Mucosa of rectum (tissue), 2 donors: ENCODE measurements around the gene NEGR1.

Source experiments
- H3K27ac ChIP-seq, 2 donors: one replicate each; pipeline ENCODE4 v1.7.0; 2013; ENCODE audit warnings: inconsistent platforms in 2 of 2, low read depth in 2 of 2, low read length in 2 of 2
- H3K27me3 ChIP-seq, 2 donors: one replicate each; pipeline ENCODE4 v1.7.0; 2013; ENCODE audit warnings: low read length in 2 of 2; ENCODE audit not compliant: control insufficient read depth in 2 of 2, insufficient read depth in 2 of 2
- H3K36me3 ChIP-seq, 2 donors: one replicate each; pipeline ENCODE4 v1.7.0; 2013; ENCODE audit warnings: low read length in 2 of 2; ENCODE audit not compliant: control insufficient read depth in 2 of 2, insufficient read depth in 2 of 2
- H3K4me1 ChIP-seq, 2 donors: one replicate each; pipeline ENCODE4 v1.7.0; 2013; ENCODE audit warnings: low read length in 2 of 2, mild to moderate bottlenecking in 1 of 2; ENCODE audit not compliant: control insufficient read depth in 2 of 2, insufficient read depth in 2 of 2
- H3K4me3 ChIP-seq, 2 donors: one replicate each; pipeline ENCODE4 v1.7.0; 2013; ENCODE audit warnings: low read length in 2 of 2
- H3K9ac ChIP-seq, 2 donors: one replicate each; pipeline ENCODE4 v1.7.0; 2013; ENCODE audit warnings: low read length in 2 of 2, low read depth in 1 of 2, mild to moderate bottlenecking in 1 of 2
- H3K9me3 ChIP-seq, 2 donors: one replicate each; pipeline ENCODE4 v1.7.0; 2013; ENCODE audit warnings: low read length in 2 of 2; ENCODE audit not compliant: control insufficient read depth in 2 of 2
- donor health status: healthy.
- donor health status: Normal muscosa, but diverticular disease.

The NEGR1 gene

GRCh38 chr1:71785000-71785399, 497.3 kb downstream of the NEGR1 start:
- Histone ChIP-seq H3K27me3 (no peaks in the 10 kb centered on the region), H3K9ac (no peak overlapping the region), H3K9me3 (no peaks in the 10 kb centered on the region), H3K36me3 (no peaks in the 10 kb centered on the region), H3K27ac (no peak overlapping the region), H3K4me3 (no peak overlapping the region), H3K4me1 (no peaks in the 10 kb centered on the region)

DNA sequence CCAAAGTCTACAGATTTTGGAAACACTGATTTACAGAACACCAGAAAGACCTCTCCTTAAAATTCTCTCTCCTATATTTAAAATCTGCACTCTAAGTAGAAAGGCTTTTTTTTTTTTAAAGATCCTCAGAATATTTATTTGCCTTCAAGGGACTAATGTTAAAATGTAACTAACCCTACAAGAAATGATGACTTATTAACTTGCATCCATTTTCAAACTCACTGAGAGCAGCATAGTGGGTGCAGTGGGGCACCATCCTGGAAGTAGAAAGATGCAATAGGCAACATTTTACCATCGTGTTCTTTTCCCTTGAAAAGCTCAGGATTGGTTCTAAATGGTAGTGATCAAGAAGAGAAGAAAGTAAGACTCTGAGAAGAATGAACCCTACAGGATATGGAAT, 498.1 kb downstream of the NEGR1 start:
- H3K4me1 ChIP-seq = no peaks in the 10 kb centered on the region
- H3K27me3 ChIP-seq = no peaks in the 10 kb centered on the region
- no peak overlapping the region for H3K27ac ChIP-seq
- no peaks in the 10 kb centered on the region for H3K36me3 ChIP-seq
- H3K9me3 ChIP-seq = no peaks in the 10 kb centered on the region
- H3K4me3 ChIP-seq = no peak overlapping the region
- H3K9ac ChIP-seq = no peak overlapping the region

DNA sequence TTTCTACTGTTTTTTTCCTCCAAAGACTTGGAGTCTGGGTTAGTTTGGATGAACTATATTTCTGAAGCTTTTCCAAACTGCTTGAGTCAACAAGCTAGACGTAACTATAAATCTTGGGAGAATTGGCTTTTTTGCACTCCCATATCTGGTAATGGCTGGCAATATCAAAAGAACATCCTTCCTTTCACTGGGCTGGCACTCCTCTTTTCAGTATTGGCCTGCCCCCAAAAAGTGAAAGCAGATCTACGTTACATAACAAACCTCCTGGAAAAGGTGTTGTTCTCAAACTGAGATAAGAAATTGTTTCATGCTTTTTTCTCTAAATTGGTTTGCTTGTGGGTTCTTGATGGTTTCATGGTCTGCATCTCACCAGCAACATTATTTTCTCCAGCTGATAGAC, 499.3 kb downstream of the NEGR1 start:
- H3K4me1 ChIP-seq = no peaks in the 10 kb centered on the region

GRCh38 chr1:71781450-71781849, 500.9 kb downstream of the NEGR1 start:
- Histone ChIP-seq H3K4me3 (no peak overlapping the region), H3K36me3 (no peaks in the 10 kb centered on the region), H3K27ac (no peak overlapping the region), H3K4me1 (no peaks in the 10 kb centered on the region), H3K27me3 (no peaks in the 10 kb centered on the region), H3K9me3 (no peaks in the 10 kb centered on the region), H3K9ac (no peak overlapping the region)

More for the DNA sequence above, 499.3 kb downstream of the NEGR1 start:
- H3K9ac ChIP-seq = no peak overlapping the region
- H3K4me3 ChIP-seq = no peak overlapping the region
- no peaks in the 10 kb centered on the region for H3K36me3 ChIP-seq
- H3K27me3 ChIP-seq = no peaks in the 10 kb centered on the region
- no peaks in the 10 kb centered on the region for H3K9me3 ChIP-seq
- H3K27ac ChIP-seq = no peak overlapping the region

DNA sequence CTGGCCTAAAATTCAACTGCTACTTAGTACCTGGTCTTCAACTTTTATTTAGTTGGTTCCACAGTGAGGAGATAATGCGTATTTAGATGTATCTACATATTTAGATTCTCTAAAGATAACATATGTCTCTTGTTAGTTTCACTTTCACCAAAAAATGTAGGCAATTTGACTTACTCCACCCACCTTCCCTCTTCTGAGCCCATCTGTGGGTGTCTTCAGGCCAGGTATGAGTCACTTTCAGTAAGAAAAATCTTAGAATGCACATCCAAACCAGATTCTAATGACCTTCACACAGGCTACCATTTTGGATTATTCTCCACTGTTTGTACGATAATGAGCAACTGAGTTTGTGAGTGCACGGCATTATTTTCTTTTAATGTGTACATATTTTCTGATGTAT, 501.7 kb downstream of the NEGR1 start:
- Histone ChIP-seq H3K27ac (no peak overlapping the region), H3K36me3 (no peaks in the 10 kb centered on the region), H3K4me3 (no peak overlapping the region), H3K9ac (no peak overlapping the region), H3K9me3 (no peaks in the 10 kb centered on the region), H3K27me3 (no peaks in the 10 kb centered on the region), H3K4me1 (no peaks in the 10 kb centered on the region)

DNA sequence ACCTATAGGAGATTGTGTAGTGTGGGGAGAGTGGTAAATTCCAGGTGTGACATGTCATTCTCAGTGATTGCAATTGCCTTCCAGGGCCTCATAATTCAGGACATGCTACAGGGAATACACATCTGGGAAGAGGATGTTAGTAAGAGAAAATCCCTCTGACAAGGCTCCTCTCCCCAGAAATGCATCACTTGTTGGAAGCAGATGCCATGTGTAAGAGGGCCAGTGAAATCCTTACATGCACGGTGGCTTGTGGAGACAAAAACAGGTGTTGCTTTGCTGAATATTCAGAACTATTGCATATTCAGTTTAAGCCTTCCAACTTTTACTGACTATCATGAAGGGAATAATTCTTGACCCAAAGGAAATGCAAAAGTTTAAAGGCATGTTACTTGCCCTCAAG, 503.4 kb downstream of the NEGR1 start:
- H3K36me3 ChIP-seq = no peaks in the 10 kb centered on the region
- H3K9me3 ChIP-seq = no peaks in the 10 kb centered on the region
- no peak overlapping the region for H3K4me3 ChIP-seq
- no peaks in the 10 kb centered on the region for H3K4me1 ChIP-seq
- no peaks in the 10 kb centered on the region for H3K27me3 ChIP-seq
- H3K27ac ChIP-seq = no peak overlapping the region
- no peak overlapping the region for H3K9ac ChIP-seq

DNA sequence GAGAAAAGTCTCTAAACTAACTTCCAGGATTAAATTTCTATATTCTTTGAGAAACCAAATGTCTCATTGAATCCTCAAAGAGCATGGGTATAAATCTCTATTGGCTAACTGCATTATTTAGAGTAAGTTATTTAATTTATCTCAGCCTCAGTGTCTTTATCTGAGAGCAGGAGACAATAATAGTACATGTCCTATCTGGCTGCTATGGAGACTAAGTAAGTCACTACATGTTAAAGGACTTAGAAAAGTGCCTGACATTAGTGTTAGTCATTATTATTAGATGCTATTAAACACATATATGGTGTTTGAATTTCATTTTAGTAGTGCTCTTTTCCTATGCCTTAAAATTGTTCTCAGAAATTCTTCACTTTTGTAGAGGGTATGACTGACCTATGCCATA, 505.2 kb downstream of the NEGR1 start:
- no peaks in the 10 kb centered on the region for H3K9me3 ChIP-seq
- no peaks in the 10 kb centered on the region for H3K27me3 ChIP-seq
- H3K4me3 ChIP-seq = no peak overlapping the region
- H3K4me1 ChIP-seq = no peaks in the 10 kb centered on the region
- H3K27ac ChIP-seq = no peak overlapping the region
- no peaks in the 10 kb centered on the region for H3K36me3 ChIP-seq
- no peak overlapping the region for H3K9ac ChIP-seq

DNA sequence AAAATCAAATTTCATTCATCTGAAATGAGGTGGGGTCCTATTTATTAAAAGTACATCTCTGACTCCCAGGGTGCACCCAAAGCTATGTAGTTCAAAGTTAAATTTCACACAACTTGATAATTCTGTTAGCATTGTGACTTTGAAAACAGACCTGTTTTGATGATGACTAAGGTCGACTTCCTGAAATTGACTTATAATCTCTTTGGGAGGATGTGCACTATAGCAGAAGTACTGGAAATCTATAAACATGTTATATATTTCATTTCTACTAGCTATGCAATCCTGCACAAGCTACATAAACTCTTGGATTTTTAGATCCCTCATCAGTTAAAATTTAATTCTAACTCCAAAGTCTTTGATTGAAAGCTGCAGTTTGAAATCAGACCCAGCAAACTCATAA, 507.6 kb downstream of the NEGR1 start:
- H3K9ac ChIP-seq = no peak overlapping the region
- H3K4me1 ChIP-seq = no peaks in the 10 kb centered on the region

DNA sequence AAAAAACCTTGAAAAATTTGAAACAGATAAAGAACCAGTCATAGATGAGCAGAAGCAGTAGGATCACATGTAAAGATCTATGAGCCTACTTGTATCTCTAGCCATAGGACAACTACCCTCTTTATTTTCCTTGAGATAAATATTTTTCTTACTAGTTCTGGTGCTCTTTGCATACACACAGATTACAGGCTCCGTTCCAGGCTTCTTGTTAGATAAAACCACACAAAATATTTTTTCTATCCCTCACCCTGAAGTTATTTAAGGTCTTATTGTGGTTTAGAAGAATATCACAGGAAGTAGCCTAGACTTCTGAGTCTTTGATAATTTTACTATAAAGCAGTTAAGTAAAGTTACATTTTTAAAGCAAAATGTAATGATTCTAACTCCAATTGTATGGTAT, 512.2 kb downstream of the NEGR1 start:
- no peaks in the 10 kb centered on the region for H3K9me3 ChIP-seq
- H3K9ac ChIP-seq = no peak overlapping the region
- no peaks in the 10 kb centered on the region for H3K4me1 ChIP-seq
- no peak overlapping the region for H3K4me3 ChIP-seq
- no peaks in the 10 kb centered on the region for H3K36me3 ChIP-seq
- H3K27me3 ChIP-seq = no peaks in the 10 kb centered on the region
- H3K27ac ChIP-seq = no peak overlapping the region

More for the DNA sequence above, 507.6 kb downstream of the NEGR1 start:
- Histone ChIP-seq H3K9me3 (no peaks in the 10 kb centered on the region), H3K27ac (no peak overlapping the region), H3K27me3 (no peaks in the 10 kb centered on the region), H3K4me3 (no peak overlapping the region), H3K36me3 (no peaks in the 10 kb centered on the region)

GRCh38 chr1:71766748-71767147, 515.6 kb downstream of the NEGR1 start:
- H3K4me3 ChIP-seq = no peak overlapping the region
- H3K4me1 ChIP-seq = peaks cover 0 to 2% of the 10 kb centered on the region in 2 donors
- H3K9me3 ChIP-seq = no peaks in the 10 kb centered on the region
- H3K9ac ChIP-seq = no peak overlapping the region
- no peaks in the 10 kb centered on the region for H3K36me3 ChIP-seq
- no peaks in the 10 kb centered on the region for H3K27me3 ChIP-seq
- no peak overlapping the region for H3K27ac ChIP-seq
